ENCODE measurements around the gene PIGR.

DNA sequence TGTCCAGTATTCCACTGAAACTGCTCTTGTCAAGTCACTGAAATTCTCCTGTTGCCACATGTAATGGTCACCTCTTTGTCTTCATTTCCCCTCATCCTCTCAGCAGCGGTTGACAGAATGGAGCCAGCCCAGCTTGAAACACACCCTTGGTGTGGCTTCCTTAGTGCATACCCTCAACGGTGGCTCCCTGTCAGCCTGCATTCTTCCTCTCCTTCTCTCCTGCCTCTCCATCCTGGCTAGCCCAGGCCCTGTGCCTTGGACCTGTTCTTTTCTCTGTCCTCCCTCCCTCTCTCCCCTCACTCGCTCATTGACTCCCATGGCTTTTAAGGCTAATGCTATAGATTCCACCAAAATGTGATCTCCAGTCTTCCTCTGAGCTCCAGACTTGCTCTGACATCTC lies 28.2 kb downstream of the PIGR start:
- TF ChIP-seq CTCF (IDR thresholded peaks at IDR 0.05) (no peak), POLR2AphosphoS5 (IDR thresholded peaks at IDR 0.05; ENCODE audit: insufficient read depth in 1 of 2, low read depth in 1 of 2) (no peak), POLR2A (IDR thresholded peaks at IDR 0.05) (no peak)

All from vagina (tissue), 2 donors.